Sigmoid colon (tissue), 3 donors: ENCODE data around the gene LHX8.

Experiments
- CTCF ChIP-seq, 4 experiments: fragments of 450-650 bp in 3 of 4; fragments of 200-600 bp in 1 of 4; IDR thresholded peaks; one replicate each; pipeline ENCODE4 v1.5.1; 2016 to 2019; ENCODE audit warnings: antibody characterized with exemption in 4 of 4, mild to moderate bottlenecking in 3 of 4, moderate library complexity in 2 of 4
- POLR2A ChIP-seq, 2 donors: fragments of 450-650 bp; IDR thresholded peaks; one replicate each; pipeline ENCODE4 v1.6.1; 2016; ENCODE audit warnings: antibody characterized with exemption in 2 of 2, mild to moderate bottlenecking in 2 of 2, moderate library complexity in 2 of 2

GRCh38 chr1:75133750-75134646, at the start of gene LHX8:
- TF ChIP-seq CTCF (IDR thresholded peaks at IDR 0.05) (no peak), POLR2A (IDR thresholded peaks at IDR 0.05) (no peak)
